A172 (cell line): ENCODE data around the gene ITGA2B. TPM values are rescaled to one million over a fixed set of nuclear protein-coding genes. Genes with fewer than 3 reads are reported as not detected.
"Not testable (repeated sequence)": the region's sequence is repeated elsewhere in the genome, so short reads cannot be mapped to it uniquely, and the experiment has no call there.

ENCODE experiments used
- DNase-seq: peaks from one replicate; pipeline ENCODE4 v3.0.0-alpha.2; 2015; ENCODE audit warnings: low spot score
- total RNA-seq: library from RNA; depleted of rRNA; stranded (reverse); fragments of >200 nt; shearing (Covaris generic); gene quantifications from 2 replicates; pipeline ENCODE4 v1.2.3, GENCODE V29; 2014

The ITGA2B gene
- total RNA-seq, 1 experiment from 2014 or later: 0.05 TPM

DNA sequence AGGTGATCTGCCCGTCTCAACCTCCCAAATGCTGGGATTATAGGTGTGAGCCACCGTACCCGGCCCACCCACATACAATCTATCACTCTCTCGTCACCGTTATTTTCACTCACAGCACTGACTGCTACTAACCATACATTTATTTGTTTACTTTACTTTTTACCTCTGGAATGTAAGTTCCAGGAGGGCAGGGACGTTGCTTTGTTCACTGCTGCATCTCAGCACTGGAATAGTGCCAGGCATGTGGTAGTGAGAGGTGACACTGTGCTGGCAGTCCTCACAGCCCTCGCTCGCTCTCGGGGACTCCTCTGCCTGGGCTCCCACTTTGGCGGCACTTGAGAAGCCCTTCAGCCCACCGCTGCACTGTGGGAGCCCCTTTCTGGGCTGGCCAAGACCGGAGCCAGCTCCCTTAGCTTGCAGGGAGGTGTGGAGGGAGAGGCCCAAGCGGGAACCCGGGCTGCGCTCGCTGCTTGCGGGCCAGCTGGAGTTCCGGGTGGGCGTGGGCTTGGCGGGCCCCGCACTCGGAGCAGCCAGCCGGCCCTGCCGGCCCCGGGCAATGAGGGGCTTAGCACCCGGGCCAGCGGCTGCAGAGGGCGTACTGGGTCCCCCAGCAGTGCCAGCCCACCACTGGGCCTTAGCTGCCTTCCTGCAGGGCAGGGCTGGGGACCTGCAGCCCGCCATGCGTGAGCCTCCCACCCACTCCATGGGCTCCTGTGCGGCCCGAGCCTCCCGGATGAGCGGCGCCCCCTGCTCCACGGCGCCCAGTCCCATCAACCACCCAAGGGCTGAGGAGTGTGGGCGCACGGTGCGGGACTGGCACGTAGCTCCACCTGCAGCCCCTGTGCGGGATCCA lies 20.8 kb downstream of the ITGA2B start:
- DNase-seq: not testable (repeated sequence)

DNA sequence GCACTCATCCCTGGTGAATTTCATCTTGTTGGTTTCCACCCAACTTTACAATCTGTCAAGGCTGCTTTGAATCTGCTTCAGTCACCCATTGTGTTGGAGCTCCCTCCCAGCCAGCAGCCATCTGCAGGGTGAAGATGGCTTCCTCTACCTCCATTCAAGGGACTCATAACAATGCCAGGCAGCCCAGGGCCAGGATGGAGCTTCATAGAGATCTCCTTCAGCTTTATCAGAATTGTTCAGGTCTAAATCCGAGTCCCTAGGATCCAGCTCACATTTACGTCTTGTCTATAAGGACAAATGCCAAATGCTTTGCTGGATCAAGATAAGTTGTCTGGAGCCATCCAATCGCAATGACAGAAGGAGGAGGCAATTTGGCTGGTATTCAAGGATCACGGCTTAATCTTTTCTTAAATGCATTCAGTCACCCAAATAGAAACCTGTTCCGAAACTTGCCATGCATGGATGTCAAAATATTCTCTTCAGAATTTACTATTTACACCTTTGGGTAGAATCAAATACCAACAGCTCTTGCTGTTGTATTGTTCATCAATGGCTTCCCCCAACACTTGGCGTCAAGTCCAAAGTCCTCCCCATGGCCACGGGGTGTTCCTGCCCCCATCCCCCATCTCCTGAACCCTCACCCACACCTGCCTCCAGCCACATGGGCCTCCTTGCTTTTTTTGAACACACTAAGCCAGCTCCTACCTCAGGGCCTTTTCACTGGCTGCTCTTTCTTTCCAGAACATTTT lies 22.0 kb downstream of the ITGA2B start:
- DNase-seq: no peak

DNA sequence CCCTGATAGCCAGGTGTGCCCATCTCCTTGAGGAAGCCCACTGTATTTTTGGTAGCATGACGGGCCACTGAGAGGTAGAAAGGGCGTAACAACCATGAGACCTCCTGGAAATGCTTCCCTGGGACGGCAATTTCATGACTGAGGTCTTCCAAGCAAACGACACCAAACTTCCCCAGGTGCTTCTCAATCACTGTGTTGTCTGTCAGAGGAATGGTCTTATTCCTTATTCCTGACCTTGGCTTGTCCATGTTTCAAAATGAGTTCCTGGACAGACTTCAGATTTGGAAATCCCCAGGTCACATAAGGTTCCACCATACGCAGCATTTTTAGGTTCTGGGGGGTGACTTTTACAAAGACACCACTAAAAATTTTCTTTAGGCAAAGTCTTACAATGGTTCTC lies 24.4 kb downstream of the ITGA2B start:
- not testable (repeated sequence) for DNase-seq

DNA sequence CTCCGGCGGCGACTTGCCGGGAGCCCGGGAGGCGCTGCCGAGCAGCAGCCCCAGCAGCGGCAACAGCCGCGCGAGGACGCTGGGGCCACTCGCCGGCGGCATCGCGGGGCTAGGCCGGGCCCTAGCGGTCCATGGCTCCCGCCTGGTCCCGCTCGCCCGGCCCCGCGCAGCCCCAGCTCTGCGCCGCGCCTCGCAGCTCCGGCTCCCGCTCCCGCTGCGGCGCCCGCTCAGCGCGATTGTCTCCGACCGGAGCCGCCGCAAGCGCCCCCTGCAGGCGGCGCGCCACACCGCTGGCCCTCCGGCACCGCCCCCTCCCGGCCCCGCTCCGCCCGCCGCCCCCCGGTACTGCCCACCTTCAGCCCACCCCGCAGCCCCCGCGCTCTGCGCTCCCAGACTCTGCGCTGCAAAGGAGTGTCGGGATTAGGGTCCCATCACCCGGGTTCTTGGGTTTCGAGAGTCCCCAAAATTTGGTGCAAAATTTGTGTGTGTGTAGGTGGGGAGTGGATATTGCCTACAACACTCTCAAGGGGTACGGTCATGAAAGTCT lies 25.8 kb downstream of the ITGA2B start, which contains the start of gene FAM171A2:
TSS of gene FAM171A2 (minus strand) at position 241 of the 547 bp plus-strand sequence. CDS start at position 102, 139 bp downstream.
- DNase-seq: no peak

DNA sequence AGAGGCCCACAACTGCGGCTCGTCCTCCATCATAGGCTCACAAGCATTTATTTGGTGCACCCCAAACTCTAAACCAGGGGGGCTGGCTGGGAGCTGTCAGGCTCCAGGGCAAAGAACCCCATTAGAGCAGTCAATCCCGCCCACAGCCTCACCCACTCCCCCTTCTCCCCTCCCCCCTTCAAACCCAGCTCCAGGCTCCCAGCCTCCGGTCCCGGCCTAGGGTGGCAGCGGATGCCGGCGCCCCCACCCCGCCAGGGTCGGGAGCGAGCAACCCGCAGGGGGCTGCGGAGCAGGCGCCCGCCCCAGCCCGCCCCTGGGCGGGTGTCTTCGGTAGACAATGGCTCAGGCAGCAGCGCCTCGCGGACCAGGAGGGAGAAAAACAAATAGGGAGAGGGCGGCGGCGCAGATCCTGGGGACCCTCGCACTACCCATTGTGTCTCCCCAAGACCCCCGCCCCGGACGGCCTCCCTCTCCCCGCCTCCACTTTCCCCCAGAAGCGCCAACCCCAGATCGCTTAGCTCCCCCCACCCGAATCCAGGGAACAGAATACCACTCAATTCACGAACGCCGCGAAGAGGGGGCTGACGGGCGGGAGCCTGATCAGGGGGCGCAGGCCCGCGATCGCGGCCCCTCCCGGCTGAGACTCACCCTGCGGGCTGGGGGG lies 26.4 kb downstream of the ITGA2B start:
- no peak for DNase-seq

DNA sequence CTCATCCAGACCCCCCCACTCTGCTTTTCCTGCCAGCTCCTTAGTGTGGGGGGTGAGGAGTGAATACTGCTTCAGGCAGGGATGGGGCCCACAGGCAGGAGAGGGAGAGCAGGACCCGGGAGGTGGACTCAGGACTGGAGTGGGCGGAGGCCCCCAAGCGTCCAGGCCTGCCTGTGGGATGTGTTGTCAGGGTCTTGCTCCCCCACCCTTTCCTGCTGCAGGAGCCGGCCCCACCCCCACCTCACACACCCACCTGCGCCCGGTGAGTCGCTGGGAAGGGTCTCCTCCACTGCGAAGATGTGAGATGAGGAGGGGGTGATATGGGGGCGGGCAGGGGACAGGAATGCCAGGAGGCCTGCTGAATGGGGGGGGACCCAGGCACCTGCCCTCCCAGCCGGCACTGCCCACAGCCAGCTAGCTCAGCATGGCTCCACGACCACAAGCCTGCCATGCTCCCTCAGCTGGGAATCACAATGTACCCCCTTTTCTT lies 26.9 kb downstream of the ITGA2B start:
- DNase-seq: no peak

DNA sequence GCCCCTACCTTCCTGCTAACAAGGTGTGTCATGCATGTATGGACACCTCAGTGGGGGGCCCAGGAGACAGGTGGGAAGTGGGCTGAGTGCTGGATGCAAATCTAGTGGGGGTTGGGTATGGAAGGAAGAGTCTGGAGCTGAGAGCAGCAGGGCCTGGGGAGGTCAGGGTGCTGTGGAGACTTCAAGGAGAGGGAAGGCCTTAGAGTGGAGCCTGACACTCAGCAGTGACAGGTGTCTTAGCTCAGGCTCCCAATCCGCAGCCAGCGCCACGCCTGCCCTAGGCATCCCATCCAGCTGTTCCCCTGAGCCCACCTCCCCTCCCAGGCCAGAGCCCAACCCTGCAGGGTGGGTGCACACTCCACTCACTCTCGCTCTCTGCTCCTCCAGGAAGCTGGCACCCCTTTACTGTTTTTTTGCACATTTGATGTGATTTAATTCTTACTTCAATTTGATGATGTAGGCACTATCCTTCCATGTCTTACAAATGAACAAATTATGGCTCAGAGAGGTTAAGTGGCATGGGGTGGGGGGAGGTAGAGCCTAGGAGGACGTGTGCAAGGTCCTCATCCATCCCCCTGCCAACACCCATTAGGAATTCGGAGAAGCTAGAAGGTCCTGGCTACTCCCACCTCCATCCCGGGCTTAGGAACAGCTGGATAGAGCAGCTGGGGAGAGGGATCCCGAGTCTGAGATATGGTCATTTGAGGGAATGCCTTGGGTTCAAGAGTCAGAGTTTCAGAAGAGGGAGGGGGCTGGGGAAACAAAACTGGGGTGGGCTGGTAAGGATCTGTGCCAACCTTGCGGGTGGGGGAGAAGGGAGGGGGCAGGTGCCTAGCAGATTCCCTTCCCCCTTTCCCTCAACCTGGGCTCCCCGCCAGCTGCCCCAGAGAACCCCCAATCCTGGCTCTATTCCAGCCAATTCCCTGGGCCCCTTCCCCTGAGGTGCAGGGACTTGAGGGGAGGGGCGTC lies 27.9 kb downstream of the ITGA2B start:
- no peak for DNase-seq

DNA sequence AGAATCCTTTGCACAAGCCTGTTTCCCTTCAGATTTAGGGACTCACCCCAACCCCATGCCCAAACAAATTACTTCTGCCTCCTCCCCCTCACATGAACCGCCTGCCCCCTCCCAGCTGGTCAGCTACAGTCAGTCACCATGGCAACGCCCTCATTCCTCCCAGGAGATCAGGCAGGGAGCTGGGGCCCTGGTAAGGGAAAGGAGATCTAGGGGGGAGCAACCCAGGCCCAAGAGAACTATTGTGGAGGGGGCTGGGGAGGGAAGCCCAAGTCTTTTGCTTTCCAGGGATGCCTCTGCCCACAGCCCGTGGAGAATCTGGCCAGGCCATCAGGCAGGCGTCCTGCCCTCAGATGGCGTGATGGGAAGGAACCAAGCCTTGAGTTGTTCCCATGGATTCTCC lies 28.6 kb downstream of the ITGA2B start:
- no peak for DNase-seq

DNA sequence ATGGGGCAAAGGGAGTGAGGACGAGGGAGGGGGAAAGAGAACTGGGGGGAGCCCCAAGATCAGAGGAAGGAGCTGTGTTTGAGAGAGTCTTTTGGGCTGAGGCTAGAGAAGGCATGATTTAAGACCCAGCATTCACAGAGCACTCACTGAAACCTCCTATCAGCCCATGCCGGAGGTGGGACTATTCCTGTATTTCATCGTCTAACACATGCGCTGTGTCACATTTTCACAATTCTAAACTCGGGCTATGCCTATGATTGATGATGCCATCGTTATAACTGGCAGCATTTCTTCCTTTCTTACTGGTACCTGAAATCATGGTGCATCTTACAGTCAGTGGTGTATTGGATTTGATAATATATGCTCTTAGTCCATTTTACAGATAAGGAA lies 29.3 kb downstream of the ITGA2B start:
- no peak for DNase-seq

DNA sequence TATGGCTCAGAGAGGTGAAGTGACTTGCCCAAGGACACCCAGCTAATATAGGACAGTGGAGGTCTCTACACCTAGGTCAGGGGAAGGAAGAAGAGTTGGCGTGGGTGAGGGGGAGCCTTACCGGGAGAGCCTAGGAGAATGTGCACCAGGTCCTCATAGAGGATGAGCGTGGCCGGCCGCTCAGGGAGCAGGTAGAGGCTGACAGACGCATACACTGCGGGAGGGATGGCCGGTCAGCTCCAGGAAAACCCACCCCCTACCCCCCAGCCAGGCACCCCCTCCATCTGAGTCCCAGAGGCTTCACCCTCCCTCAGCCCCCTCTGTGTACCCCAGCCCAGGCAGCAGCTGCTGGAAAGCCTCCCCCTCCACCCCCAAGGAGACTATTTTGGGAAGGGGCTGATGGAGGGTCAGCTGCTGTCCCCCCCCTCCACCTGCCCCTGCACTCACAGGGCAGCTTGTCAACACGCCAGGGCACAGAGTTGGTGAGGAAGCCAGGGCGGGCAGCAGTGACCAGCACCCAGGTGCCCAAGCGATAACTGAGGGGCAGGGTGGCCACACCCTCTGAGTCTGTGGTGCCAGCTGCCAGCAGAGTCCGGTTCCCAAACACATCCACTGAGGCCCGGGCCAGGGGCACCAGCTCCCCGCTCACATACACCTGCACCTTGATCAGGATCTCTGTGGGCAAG lies 29.8 kb downstream of the ITGA2B start:
- DNase-seq: no peak

DNA sequence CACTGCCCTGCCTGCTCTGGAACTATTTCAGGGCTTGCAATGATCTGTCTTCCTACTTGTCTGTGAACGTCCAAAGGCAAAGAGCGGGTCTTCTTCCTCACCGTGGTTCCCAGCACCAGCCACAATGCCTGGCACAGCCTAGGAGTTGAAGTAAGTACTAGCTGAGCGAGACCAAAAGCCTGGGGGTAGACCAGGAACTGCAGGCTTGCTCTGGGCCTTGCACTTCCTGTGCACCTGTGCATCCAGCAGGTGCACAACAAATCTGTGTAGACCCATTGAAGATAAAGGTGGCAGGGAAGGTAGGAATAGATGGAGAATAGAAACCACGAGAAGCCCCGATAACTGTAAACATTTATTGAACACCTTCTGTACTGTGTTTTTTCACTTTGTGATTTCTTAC lies 30.4 kb downstream of the ITGA2B start:
- no peak for DNase-seq

DNA sequence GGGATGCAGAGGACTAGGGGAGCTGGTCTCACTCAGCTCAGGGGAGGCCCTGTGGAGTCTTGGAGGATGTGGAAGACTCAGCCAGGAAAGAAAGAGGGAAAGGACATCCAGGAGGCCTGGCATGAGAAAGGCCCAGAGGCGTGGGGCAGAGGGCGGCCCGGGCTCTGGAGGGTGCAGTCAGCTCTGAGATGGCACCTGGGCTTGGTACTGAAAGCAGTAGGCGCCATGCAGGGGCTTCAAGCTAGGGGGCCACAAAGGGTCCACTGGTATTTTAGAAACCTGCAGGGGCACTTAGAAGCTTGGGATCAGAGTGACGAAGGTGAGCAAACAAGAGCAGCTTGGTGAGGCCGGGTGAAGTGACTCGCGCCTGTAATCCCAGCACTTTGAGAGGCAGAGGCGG lies 31.4 kb downstream of the ITGA2B start:
- DNase-seq: no peak

DNA sequence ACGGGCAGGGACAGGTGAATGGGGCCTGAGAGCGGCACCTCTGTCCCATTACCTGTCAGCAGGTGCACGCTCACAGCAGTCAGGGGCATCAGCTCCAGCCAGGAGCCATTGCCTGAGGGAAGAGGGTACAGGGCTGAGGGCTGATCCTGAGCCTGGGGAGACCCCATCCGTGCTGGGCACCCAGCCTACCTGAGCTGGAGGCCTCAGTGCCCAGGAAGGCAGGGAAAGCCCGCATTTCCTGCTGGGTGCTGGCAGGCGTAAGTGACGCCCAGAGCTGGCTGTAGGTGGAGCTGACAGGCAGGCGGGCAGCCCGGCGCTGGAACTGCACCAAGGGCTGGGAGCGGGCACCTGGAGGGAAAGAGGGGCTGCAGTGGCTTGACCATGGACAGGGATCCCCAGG lies 33.2 kb downstream of the ITGA2B start:
- DNase-seq: no peak

DNA sequence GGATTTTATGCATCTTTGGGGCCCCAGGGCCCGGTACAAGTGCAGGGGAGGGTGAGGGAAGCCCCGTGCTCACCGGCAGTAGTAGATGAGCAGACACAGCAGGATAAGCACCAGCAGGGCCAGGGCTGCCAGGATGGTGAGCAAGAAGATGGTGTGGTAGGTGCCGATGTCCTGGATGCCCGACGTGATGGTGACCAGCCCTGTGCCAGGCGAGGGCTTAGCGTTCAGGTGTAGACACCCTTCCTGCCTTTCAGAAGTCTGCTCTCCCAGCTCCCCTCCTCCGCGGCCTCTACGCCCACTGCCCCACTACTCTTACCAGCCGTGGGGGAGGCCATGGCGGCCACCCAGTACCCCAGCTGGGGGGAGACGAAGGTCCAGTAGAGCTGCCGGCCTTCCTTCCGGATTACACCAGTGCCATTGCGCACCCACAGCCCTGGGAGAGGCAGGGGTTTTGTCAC lies 33.8 kb downstream of the ITGA2B start:
- no peak for DNase-seq

DNA sequence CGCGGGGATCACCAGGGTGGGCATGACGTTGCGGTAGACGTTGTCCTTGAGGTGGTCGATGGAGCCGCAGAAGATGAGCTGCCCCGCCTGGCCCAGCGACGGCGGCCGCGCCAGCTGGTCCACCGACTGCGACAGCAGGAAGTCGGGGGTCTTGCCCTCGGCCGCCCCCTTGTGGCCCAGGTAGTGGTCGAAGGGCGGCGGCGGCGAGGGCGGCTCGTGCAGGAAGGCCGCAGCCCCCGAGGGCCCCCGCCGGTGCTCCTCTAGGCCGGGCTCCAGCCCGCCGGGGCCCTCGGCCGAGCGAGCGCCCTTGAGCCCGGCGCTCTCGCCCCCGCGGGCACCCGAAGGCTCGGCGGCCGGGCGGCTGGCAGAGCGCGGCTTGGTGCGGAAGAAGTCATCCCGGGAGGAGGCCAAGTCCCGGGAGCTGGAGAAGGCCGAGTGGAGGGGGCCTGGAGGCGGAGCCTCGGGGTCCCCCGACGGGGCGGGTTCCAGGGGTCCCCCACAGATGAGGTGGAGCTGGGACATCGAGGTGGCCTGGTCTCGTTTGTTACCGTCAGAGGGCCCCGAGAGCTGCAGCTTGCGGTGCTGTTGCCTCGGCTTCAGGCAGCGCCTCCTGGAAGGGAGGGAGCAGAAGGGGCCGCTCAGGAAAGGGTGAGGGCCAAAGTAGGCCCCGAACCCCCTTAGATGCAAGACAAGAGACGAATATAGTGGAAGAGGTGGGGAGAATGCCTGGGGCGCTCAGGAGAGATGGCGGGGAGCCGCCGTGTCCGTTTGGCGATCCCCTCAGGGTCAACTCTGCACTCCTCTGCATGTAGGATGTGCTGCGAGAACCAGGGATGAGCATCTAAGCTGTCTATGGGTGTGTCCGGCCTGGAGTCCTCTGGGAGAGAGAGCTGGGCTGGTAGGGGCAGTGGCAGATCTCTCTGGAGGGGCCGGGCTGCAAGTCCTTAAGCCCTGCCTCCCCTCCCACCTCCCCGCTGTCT lies 34.6 kb downstream of the ITGA2B start:
- no peak for DNase-seq

DNA sequence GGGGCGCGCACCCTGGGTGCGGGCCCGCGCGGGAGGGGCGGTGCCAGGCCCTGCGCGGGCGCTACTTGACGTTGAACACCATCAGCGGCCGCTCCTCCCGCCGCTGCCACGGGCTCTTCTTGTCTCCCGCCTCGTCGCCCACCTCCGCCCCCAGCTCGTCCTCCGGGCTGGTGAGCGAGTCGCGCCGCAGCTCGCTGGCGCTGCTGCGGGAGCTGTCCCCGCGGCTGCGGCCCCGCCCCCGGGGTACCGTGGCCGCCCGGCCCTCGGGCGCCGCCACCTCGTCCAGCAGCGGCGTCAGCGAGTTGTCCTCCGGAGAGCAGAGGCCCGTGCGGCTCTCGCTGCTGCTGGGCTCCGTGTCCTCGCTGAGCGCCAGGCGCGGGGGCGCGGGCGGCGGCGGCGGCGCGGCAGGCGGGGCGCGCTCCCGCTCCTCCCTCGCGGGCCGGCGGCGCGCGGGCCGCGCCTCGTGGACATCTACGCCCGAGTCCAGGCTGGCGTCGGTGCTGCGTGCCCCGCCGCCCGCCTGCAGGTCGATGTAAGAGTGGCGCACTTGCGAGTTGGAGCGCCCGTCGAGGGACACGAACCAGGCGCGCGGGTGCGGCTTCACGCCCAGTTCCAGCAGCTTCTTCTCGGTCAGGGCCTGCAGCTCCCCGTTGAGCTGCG lies 35.6 kb downstream of the ITGA2B start:
- DNase-seq: no peak

DNA sequence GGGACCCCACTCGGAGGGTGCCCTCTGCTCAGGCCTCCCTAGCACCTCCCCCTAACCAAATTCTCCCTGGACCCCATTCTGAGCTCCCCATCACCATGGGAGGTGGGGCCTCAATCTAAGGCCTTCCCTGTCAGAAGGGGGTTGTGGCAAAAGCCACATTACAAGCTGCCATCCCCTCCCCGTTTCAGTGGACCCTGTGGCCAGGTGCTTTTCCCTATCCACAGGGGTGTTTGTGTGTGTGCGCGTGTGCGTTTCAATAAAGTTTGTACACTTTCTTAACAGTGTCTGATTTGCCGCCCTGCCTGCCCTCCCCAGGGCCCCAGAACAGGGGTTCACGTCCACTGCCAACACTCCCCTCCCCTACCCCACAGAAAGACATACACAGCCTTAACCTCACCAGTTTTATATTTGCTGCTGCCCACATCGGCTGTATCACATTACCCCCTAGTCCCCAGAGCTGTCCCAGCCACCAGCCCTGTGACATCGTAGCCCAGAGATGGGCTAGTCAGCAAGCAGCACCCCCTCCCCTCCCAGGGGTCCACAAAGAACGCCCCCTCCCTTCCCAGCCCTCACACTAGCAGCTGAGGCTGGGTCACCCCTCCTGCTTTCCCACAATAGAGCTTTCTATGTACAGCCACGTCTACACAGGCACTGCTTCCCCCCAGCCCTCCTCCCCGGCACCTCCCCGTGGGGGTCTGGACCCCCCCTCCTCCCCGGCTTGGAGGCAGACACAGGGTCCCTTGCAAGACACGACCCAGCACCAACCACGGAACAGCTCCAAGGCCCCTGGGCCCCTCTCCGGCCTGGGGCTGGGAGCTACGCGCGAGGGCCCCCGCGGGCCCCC lies 36.4 kb downstream of the ITGA2B start:
- no peak for DNase-seq
